GM21528 (cell line): ENCODE results near the gene AUTS2.

Experiments
- ATAC-seq: cut with Tn5 transposase; IDR thresholded peaks from one replicate; pipeline ENCODE4 v1.9.1; 2021; ENCODE audit warnings: mild to moderate bottlenecking, moderate library complexity; ENCODE audit not compliant: unreplicated experiment, low FRiP score

AUTS2 gene

GRCh38 chr7:69956541-69956940 lies 358.3 kb downstream of the AUTS2 start:
- ATAC-seq = no peak

- ATAC-seq = no peak
Measured at GRCh38 chr7:69957661-69958060, 359.4 kb downstream of the AUTS2 start.

- ATAC-seq = no peak
Measured at GRCh38 chr7:69959789-69960499, 361.7 kb downstream of the AUTS2 start.

- ATAC-seq = no peak
Measured at GRCh38 chr7:69961436-69961835, 363.2 kb downstream of the AUTS2 start.

GRCh38 chr7:69962186-69963065 lies 364.2 kb downstream of the AUTS2 start:
- ATAC-seq = no peak

GRCh38 chr7:69963393-69963792 lies 365.1 kb downstream of the AUTS2 start:
- ATAC-seq = no peak

- ATAC-seq = no peak
Measured at GRCh38 chr7:69966766-69967591, 368.7 kb downstream of the AUTS2 start.

GRCh38 chr7:69967689-69968450 lies 369.6 kb downstream of the AUTS2 start:
- ATAC-seq = no peak

- ATAC-seq = no peak
Measured at GRCh38 chr7:69968969-69969556, 370.8 kb downstream of the AUTS2 start.

- no peak for ATAC-seq
Measured at GRCh38 chr7:69981646-69982045, 383.4 kb downstream of the AUTS2 start.

- ATAC-seq = no peak
Measured at GRCh38 chr7:69982197-69982596, 383.9 kb downstream of the AUTS2 start.

GRCh38 chr7:69989551-69989950 lies 391.3 kb downstream of the AUTS2 start:
- ATAC-seq = no peak

GRCh38 chr7:69992938-69993337 lies 394.7 kb downstream of the AUTS2 start:
- no peak for ATAC-seq

- no peak for ATAC-seq
Measured at GRCh38 chr7:69994218-69994617, 395.9 kb downstream of the AUTS2 start.

GRCh38 chr7:69994886-69995542 lies 396.7 kb downstream of the AUTS2 start:
- ATAC-seq = no peak

- no peak for ATAC-seq
Measured at GRCh38 chr7:69996121-69996520, 397.8 kb downstream of the AUTS2 start.

- no peak for ATAC-seq
Measured at GRCh38 chr7:70000737-70001348, 402.6 kb downstream of the AUTS2 start.

- ATAC-seq = no peak
Measured at GRCh38 chr7:70005480-70005879, 407.2 kb downstream of the AUTS2 start.

GRCh38 chr7:70005891-70006260 lies 407.6 kb downstream of the AUTS2 start:
- ATAC-seq = no peak
